Measurements from ENCODE around the gene PTPN11. TPM values are rescaled to one million over a fixed set of nuclear protein-coding genes. Genes with fewer than 3 reads are reported as not detected.
A peak's percentile ranks its signal among the peaks of the same experiment; 100 is the strongest.

The PTPN11 gene
- total RNA-seq, 1 experiment from 2014 or later: 153 TPM

DNA sequence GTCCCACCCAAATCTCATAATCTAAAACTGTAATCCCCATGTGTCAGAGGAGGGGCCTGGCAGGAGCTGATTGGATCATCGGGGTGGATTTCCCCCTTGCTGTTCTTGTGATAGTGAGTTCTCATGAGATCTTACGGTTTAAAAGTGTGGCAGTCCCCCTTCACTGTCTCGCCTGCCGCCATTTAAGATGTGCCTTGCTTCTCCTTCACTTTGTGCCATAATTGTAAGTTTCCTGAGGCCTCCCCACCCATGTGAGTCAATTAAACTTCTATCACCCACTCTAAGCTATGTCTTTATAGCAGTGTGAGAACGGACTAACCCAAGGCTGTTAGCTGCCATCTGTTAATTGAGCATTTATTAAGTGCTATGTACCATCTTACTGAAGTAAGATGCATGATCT is 105.1 kb downstream of the PTPN11 start:
- ChIA-PET POLR2A (no interaction called here), CTCF (interaction anchor here (0.6 kb wide), 1 partner anchor 613 kb away, joined by 3 read pairs; no protein-coding TSS in a partner anchor)
- H3K9me3 ChIP-seq: no peaks in the 10 kb centered on the region
- Mint-ChIP-seq H3K4me1 (ENCODE audit: low read depth, unreplicated experiment) (no peaks in the 10 kb centered on the region), H3K9me3 (ENCODE audit: unreplicated experiment) (no peaks in the 10 kb centered on the region), H3K4me3 (ENCODE audit: unreplicated experiment) (no peak overlapping the region), H3K27me3 (ENCODE audit: insufficient read depth, unreplicated experiment) (peaks cover 12% of the 10 kb centered on the region), H3K36me3 (ENCODE audit: insufficient read depth, unreplicated experiment) (no peaks in the 10 kb centered on the region), H3K27ac (ENCODE audit: unreplicated experiment) (no peak overlapping the region)
- no peaks in the 10 kb centered on the region for H3K36me3 ChIP-seq (ENCODE audit: control insufficient read depth, insufficient read depth, low read length)
- no peak overlapping the region for H3K4me3 ChIP-seq (ENCODE audit: low read depth, low read length)
- H3K27me3 ChIP-seq (replicated peaks; ENCODE audit: control insufficient read depth, insufficient read depth, low read length): no peaks in the 10 kb centered on the region
- TF ChIP-seq, protein P1, sequence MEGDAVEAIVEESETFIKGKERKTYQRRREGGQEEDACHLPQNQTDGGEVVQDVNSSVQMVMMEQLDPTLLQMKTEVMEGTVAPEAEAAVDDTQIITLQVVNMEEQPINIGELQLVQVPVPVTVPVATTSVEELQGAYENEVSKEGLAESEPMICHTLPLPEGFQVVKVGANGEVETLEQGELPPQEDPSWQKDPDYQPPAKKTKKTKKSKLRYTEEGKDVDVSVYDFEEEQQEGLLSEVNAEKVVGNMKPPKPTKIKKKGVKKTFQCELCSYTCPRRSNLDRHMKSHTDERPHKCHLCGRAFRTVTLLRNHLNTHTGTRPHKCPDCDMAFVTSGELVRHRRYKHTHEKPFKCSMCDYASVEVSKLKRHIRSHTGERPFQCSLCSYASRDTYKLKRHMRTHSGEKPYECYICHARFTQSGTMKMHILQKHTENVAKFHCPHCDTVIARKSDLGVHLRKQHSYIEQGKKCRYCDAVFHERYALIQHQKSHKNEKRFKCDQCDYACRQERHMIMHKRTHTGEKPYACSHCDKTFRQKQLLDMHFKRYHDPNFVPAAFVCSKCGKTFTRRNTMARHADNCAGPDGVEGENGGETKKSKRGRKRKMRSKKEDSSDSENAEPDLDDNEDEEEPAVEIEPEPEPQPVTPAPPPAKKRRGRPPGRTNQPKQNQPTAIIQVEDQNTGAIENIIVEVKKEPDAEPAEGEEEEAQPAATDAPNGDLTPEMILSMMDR (IDR thresholded peaks at IDR 0.05; ENCODE audit: insufficient read depth in 1 of 2, low read depth in 1 of 2, low read length in 1 of 2, severe bottlenecking in 1 of 2, unreplicated experiment in 1 of 2): no peak
- intact Hi-C loops (cut with micrococcal nuclease; ENCODE audit: unreplicated experiment): no loop called here
- no peak for DNase-seq
- no TSS peak for BruUV-seq (replicated peaks)
- no peaks in the 10 kb centered on the region for H3K4me1 ChIP-seq

DNA sequence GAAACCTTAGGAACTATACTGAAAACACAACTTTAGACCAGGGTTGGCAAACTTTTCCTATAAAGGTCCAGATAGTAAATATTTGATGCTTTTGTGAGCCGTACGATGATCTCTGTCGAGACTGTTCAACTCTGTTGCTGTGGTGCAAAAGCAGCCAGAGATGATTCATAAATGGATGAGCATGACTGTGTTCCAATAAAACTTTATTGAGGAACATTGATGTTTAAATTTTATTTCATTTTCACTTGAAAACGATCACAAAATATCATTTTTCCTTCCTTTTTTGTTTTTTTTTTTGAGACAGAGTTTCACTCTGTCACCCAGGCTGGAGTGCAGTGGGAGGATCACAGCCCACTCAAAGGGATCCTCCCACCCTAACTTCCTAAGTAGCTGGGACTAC is 105.5 kb downstream of the PTPN11 start:
- Histone ChIP-seq H3K9me3 (no peaks in the 10 kb centered on the region), H3K36me3 (ENCODE audit: control insufficient read depth, insufficient read depth, low read length) (no peaks in the 10 kb centered on the region), H3K4me1 (no peaks in the 10 kb centered on the region), H3K27me3 (replicated peaks; ENCODE audit: control insufficient read depth, insufficient read depth, low read length) (no peaks in the 10 kb centered on the region), H3K4me3 (ENCODE audit: low read depth, low read length) (no peak overlapping the region)
- ChIA-PET POLR2A (no interaction called here), CTCF (interaction anchor here (0.7 kb wide), 1 partner anchor 16 kb away, joined by 3 read pairs; no protein-coding TSS in a partner anchor)
- no TSS peak for BruUV-seq (replicated peaks)
- TF ChIP-seq, protein P1 (IDR thresholded peaks at IDR 0.05; ENCODE audit: insufficient read depth in 1 of 2, low read depth in 1 of 2, low read length in 1 of 2, severe bottlenecking in 1 of 2, unreplicated experiment in 1 of 2): no peak
- no peaks in the 10 kb centered on the region for H3K4me1 Mint-ChIP-seq (ENCODE audit: low read depth, unreplicated experiment)
- no peak overlapping the region for H3K4me3 Mint-ChIP-seq (ENCODE audit: unreplicated experiment)
- H3K27me3 Mint-ChIP-seq (ENCODE audit: insufficient read depth, unreplicated experiment): peaks cover 12% of the 10 kb centered on the region
- no peak for DNase-seq
- no peak overlapping the region for H3K27ac Mint-ChIP-seq (ENCODE audit: unreplicated experiment)
- H3K36me3 Mint-ChIP-seq (ENCODE audit: insufficient read depth, unreplicated experiment): no peaks in the 10 kb centered on the region
- no peaks in the 10 kb centered on the region for H3K9me3 Mint-ChIP-seq (ENCODE audit: unreplicated experiment)
- intact Hi-C loops (cut with micrococcal nuclease; ENCODE audit: unreplicated experiment): no loop called here

DNA sequence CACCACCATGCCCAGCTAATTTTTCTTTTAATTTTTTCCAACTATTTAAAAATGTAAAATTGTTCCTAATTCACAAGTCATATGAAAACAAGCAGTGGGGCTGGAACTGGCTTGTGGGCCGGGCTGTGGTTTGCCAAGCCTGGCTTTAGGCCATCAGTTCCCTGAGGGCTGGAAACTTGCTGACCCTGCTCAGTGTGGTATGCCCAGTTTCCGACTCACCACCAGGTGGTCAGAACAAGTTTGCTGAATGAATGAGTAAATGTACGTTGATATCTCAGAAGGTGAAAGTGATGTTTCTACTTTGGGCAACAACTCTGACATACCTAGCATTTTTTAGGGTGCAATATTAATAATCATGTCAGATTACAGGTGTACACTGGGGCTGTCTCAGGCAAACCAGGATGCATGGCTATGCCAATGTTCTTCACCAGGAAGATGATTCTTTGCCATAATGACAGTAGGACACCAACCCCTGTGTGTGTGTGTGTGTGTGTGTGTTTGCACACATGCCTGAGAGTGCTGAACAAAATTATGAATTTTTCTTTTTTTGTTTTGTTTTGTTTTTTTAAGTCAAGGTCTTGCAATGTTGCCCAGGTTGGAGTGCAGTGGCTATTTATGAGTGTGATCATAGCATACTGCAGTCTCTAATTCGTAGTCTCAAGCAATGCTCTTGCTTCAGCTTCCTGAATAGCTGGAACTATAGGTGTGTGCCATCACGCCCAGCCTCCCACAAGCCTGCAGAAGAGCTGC is 106.1 kb downstream of the PTPN11 start:
- Mint-ChIP-seq H3K36me3 (ENCODE audit: insufficient read depth, unreplicated experiment) (no peaks in the 10 kb centered on the region), H3K9me3 (ENCODE audit: unreplicated experiment) (no peaks in the 10 kb centered on the region), H3K4me3 (ENCODE audit: unreplicated experiment) (no peak overlapping the region), H3K27me3 (ENCODE audit: insufficient read depth, unreplicated experiment) (peaks cover 12% of the 10 kb centered on the region), H3K4me1 (ENCODE audit: low read depth, unreplicated experiment) (no peaks in the 10 kb centered on the region), H3K27ac (ENCODE audit: unreplicated experiment) (no peak overlapping the region)
- Histone ChIP-seq H3K4me1 (no peaks in the 10 kb centered on the region), H3K27me3 (replicated peaks; ENCODE audit: control insufficient read depth, insufficient read depth, low read length) (no peaks in the 10 kb centered on the region), H3K4me3 (ENCODE audit: low read depth, low read length) (no peak overlapping the region), H3K36me3 (ENCODE audit: control insufficient read depth, insufficient read depth, low read length) (no peaks in the 10 kb centered on the region), H3K9me3 (no peaks in the 10 kb centered on the region)
- BruUV-seq (replicated peaks): no TSS peak
- TF ChIP-seq, protein P1 (IDR thresholded peaks at IDR 0.05; ENCODE audit: insufficient read depth in 1 of 2, low read depth in 1 of 2, low read length in 1 of 2, severe bottlenecking in 1 of 2, unreplicated experiment in 1 of 2): peak in 1 of 2 experiments; percentile 22
- intact Hi-C loops (cut with micrococcal nuclease; ENCODE audit: unreplicated experiment): no loop called here
- POLR2A ChIA-PET: no interaction called here
- peak in 1 of 2 experiments; percentile 18 for DNase-seq
- CTCF ChIA-PET: interaction anchor here (0.7 kb wide), 1 partner anchor 15 kb away, joined by 3 read pairs; no protein-coding TSS in a partner anchor
